K562 (cell line): ENCODE measurements around the gene RIT2. TPM values are rescaled to one million over a fixed set of nuclear protein-coding genes. Genes with fewer than 3 reads are reported as not detected.

Source experiments
- ATAC-seq: fragments of 200-7000 bp; cut with Tn5 transposase; 3 replicates; pipeline ENCODE4 v1.9.1; 2020; ENCODE audit warnings: moderate library complexity
- BruUV-seq: library from RNA; stranded (reverse); fragments of 400-500 nt; replicated peaks from 2 replicates; lab custom pipeline; 2021; lab: Mats Ljungman, UMichigan
- CTCF ChIA-PET: fragments of 300-600 bp; formaldehyde crosslinking; extraction: SDS; loops from one replicate; lab custom pipeline; 2021; ENCODE audit warnings: low intra/inter-chr PET ratio; lab: Yijun Ruan, JAX
- POLR2A ChIA-PET: fragments of 300-600, 350-650 bp; sonication (Branson Sonifier 250); formaldehyde crosslinking; extraction: SDS; loops from one replicate; lab custom pipeline; 2021; ENCODE audit warnings: antibody characterized with exemption, inconsistent platforms; lab: Yijun Ruan, JAX
- DNase-seq, 4 experiments: peaks; one replicate each; pipeline versions ENCODE4 v3.0.0 to v3.0.0-alpha.2; 2011 to 2018; ENCODE audit warnings: low spot score in 3 of 4, mixed read lengths in 3 of 4; ENCODE audit errors: extremely low read depth in 1 of 4
- FAIRE-seq: peaks from 2 replicates; lab custom pipeline; 2011; peaks lifted over from hg19 to GRCh38; lab: Jason Lieb, UNC
- H2AFZ ChIP-seq: 2 replicates; pipeline ENCODE4 v1.6.0; 2011; ENCODE audit warnings: low read depth, low read length, control low read depth, inconsistent platforms
- H3K27ac ChIP-seq: fragments of 200-600 bp; 3 replicates; pipeline ENCODE4 v1.8.0; 2011; ENCODE audit warnings: low read depth, mild to moderate bottlenecking, control low read depth, inconsistent platforms, low read length, moderate library complexity, mixed read lengths; ENCODE audit errors: extremely low read depth
- H3K27me3 ChIP-seq, 2 experiments: fragments of 300-600 bp in 1 of 2; 2 replicates in 1 of 2; 3 replicates in 1 of 2; pipeline versions ENCODE4 v1.6.0 to v1.8.0; 2011; ENCODE audit warnings: inconsistent platforms in 2 of 2, low read length in 2 of 2, mild to moderate bottlenecking in 1 of 2, mixed read lengths in 1 of 2, moderate library complexity in 1 of 2; ENCODE audit not compliant: control insufficient read depth in 2 of 2, insufficient read depth in 2 of 2
- H3K36me3 ChIP-seq: fragments of 300-600 bp; 3 replicates; pipeline ENCODE4 v1.8.0; 2011; ENCODE audit warnings: mild to moderate bottlenecking, low read length, inconsistent platforms; ENCODE audit not compliant: control insufficient read depth, insufficient read depth
- H3K4me1 ChIP-seq, 2 experiments: fragments of 200-600 bp in 1 of 2; replicated peaks in 1 of 2; 2 replicates in 1 of 2; 3 replicates in 1 of 2; pipeline versions ENCODE4 v1.5.1 to v1.8.0; 2011; ENCODE audit warnings: inconsistent platforms in 2 of 2, low read length in 2 of 2, mild to moderate bottlenecking in 1 of 2, mixed read lengths in 1 of 2, moderate library complexity in 1 of 2; ENCODE audit not compliant: control insufficient read depth in 2 of 2, insufficient read depth in 2 of 2
- H3K4me2 ChIP-seq: 2 replicates; pipeline ENCODE4 v1.6.1; 2011; ENCODE audit warnings: low read length, control low read depth, inconsistent platforms, mixed read lengths; ENCODE audit not compliant: insufficient read depth
- H3K4me3 ChIP-seq: fragments of 200-600 bp; sonication (generic), shearing (Covaris generic); 2 replicates; pipeline ENCODE4 v1.5.1; 2016; ENCODE audit warnings: control low read depth, inconsistent platforms
- H3K79me2 ChIP-seq: fragments of 200-600 bp; 3 replicates; pipeline ENCODE4 v1.8.0; 2011; ENCODE audit warnings: low read length, inconsistent platforms; ENCODE audit not compliant: control insufficient read depth, insufficient read depth
- H3K9ac ChIP-seq, 2 experiments: 2 replicates each; pipeline versions ENCODE4 v1.6.0 to v1.6.1; 2011; ENCODE audit warnings: low read depth in 2 of 2, low read length in 2 of 2, control low read depth in 1 of 2, inconsistent platforms in 1 of 2, mild to moderate bottlenecking in 1 of 2, mixed read lengths in 1 of 2; ENCODE audit not compliant: insufficient read depth in 1 of 2
- H3K9me1 ChIP-seq: one replicate; pipeline ENCODE4 v1.6.0; 2011; ENCODE audit warnings: inconsistent platforms, mild to moderate bottlenecking, low read length, moderate library complexity; ENCODE audit not compliant: control insufficient read depth, insufficient read depth
- H3K9me3 ChIP-seq: replicated peaks from 2 replicates; pipeline ENCODE4 v1.5.1; 2011; ENCODE audit warnings: low read depth, low read length, inconsistent platforms; ENCODE audit not compliant: control insufficient read depth, insufficient read depth
- H4K20me1 ChIP-seq: replicated peaks from 2 replicates; pipeline ENCODE4 v1.6.1; 2011; ENCODE audit warnings: low read length, inconsistent platforms, mixed read lengths; ENCODE audit not compliant: control insufficient read depth, insufficient read depth
- BCLAF1 ChIP-seq, 2 experiments: fragments of 450-650 bp in 1 of 2; IDR thresholded peaks; 2 replicates each; pipeline ENCODE4 v1.6.1; 2011 to 2017; ENCODE audit warnings: low read depth in 2 of 2, antibody characterized with exemption in 1 of 2, borderline replicate concordance in 1 of 2, low read length in 1 of 2, mild to moderate bottlenecking in 1 of 2, mixed read lengths in 1 of 2; ENCODE audit not compliant: control insufficient read depth in 1 of 2
- BRD9 ChIP-seq: fragments of 450-650 bp; IDR thresholded peaks from 2 replicates; pipeline ENCODE4 v1.6.1; 2018; ENCODE audit warnings: low read depth; ENCODE audit not compliant: partially characterized antibody
- DIDO1 ChIP-seq: fragments of 450-650 bp; IDR thresholded peaks from 2 replicates; pipeline ENCODE4 v1.6.1; 2016; ENCODE audit warnings: low read depth, missing biosample characterization, missing genetic modification characterization
- GTF2B ChIP-seq: IDR thresholded peaks from 2 replicates; pipeline ENCODE4 v1.6.1; 2011; ENCODE audit not compliant: insufficient read length; ENCODE audit errors: extremely low read depth
- OTX1 ChIP-seq: fragments of 450-650 bp; formaldehyde crosslinking; IDR thresholded peaks from 2 replicates; pipeline ENCODE4 v1.4.0; 2022; ENCODE audit warnings: mild to moderate bottlenecking
- RBBP5 ChIP-seq: fragments of 200-600 bp; sonication (generic); IDR thresholded peaks from 2 replicates; pipeline ENCODE4 v1.6.1; 2012; ENCODE audit warnings: borderline replicate concordance, mild to moderate bottlenecking, low read length, control low read depth, inconsistent platforms; ENCODE audit not compliant: insufficient read depth, poor library complexity, severe bottlenecking
- SRSF1 ChIP-seq: fragments of 200-400 bp; formaldehyde crosslinking; IDR thresholded peaks from 2 replicates; pipeline ENCODE4 v1.6.1; 2017; ENCODE audit warnings: mild to moderate bottlenecking, low read depth, low read length, moderate library complexity
- ZNF316 ChIP-seq: fragments of 450-650 bp; IDR thresholded peaks from 2 replicates; pipeline ENCODE4 v1.6.1; 2016
- ZNF584 ChIP-seq: fragments of 200-800 bp; sonication (Bioruptor generic); IDR thresholded peaks from 2 replicates; pipeline ENCODE4 v1.6.1; 2016; ENCODE audit warnings: low read depth, mild to moderate bottlenecking, missing genetic modification characterization, missing compliant biosample characterization
- WGBS: fragments of 100-300 bp; shearing (Covaris generic); methylation state at CpG from one replicate; pipeline ENCODE4 v1.1.6; 2016; ENCODE audit warnings: low coverage, mixed read lengths; ENCODE audit not compliant: insufficient coverage; ENCODE audit errors: missing lambda C conversion rate; 5-methylcytosine and 5-hydroxymethylcytosine counted together
- in situ Hi-C: fragments of 300-500 bp; cut with MboI; formaldehyde crosslinking; loops from 4 replicates; pipeline ENCODE4 v1.15.0; 2018; ENCODE audit warnings: inconsistent platforms, mixed read lengths
- intact Hi-C: fragments of 100-400 bp; cut with micrococcal nuclease; formaldehyde crosslinking; loops from 2 replicates; pipeline ENCODE4 v1.14.2; 2022
- polyA plus RNA-seq, 8 experiments: library from polyadenylated mRNA; depleted of rRNA in 4 of 8; stranded (reverse) in 5 of 8; unstranded in 3 of 8; fragments of >200 nt; fragmentation: Nextera tagmentation in 2 of 8; fragmentation: Illumina TruSeq in 1 of 8; extraction: Ambion mirVana in 2 of 8; extraction: Trizol in 1 of 8; gene quantifications; 2 replicates each; pipeline versions ENCODE4 v1.2.1 to v1.2.3, GENCODE V29; 2011 to 2014; ENCODE audit warnings: inconsistent platforms in 1 of 8, missing spikeins in 1 of 8
- total RNA-seq, 7 experiments: library from RNA; depleted of rRNA in 6 of 7; stranded (reverse); fragments of >200 nt in 6 of 7; fragmentation: Illumina TruSeq in 2 of 7; extraction: Trizol in 2 of 7; gene quantifications; 2 replicates each; pipeline versions ENCODE4 v1.2.1 to v1.2.3, GENCODE V29; 2011 to 2021; ENCODE audit warnings: low replicate concordance in 1 of 7
- TF ChIP-seq, protein P1 (sequence below): sonication (generic); formaldehyde crosslinking; IDR thresholded peaks from 2 replicates; pipeline ENCODE4 v1.8.1; 2023; ENCODE audit warnings: mild to moderate bottlenecking, missing genetic modification reagents
- TF ChIP-seq, protein P2 (sequence below): sonication (generic); formaldehyde crosslinking; IDR thresholded peaks from 2 replicates; pipeline ENCODE4 v1.8.1; 2023; ENCODE audit warnings: missing genetic modification reagents, mild to moderate bottlenecking, borderline replicate concordance

The RIT2 gene
- total and polyA plus RNA-seq, 9 of the 15 experiments (the other 6 are each of a cell fraction or from before 2014, with no cell fraction given), result not detected

GRCh38 chr18:43068781-43069180 is 46.7 kb downstream of the RIT2 start:
- in situ Hi-C loops (no loop called here), intact Hi-C loops (no loop called here)
- no peak overlapping the region for H3K27ac ChIP-seq
- H3K4me2 ChIP-seq, result no peak overlapping the region
- POLR2A ChIA-PET, result no interaction called here
- no peaks in the 10 kb centered on the region for H3K79me2 ChIP-seq
- H3K4me1 ChIP-seq, result no peaks in the 10 kb centered on the region
- WGBS, result 4% methylated on average over 4 of the region's 4 CpGs
- H3K9me1 ChIP-seq, result no peaks in the 10 kb centered on the region
- H3K27me3 ChIP-seq, result no peaks in the 10 kb centered on the region
- no peaks in the 10 kb centered on the region for H4K20me1 ChIP-seq
- DNase-seq (no peak), ATAC-seq (no peak), FAIRE-seq (no peak)
- CTCF ChIA-PET, result no interaction called here
- no peaks in the 10 kb centered on the region for H3K9me3 ChIP-seq
- TF ChIP-seq SRSF1 (no peak), RBBP5 (no peak), OTX1 (CRISPR knock-in tag) (no peak), ZNF316 (no peak), BCLAF1 (IDR thresholded peaks at IDR 0.05; ENCODE audit: borderline replicate concordance in 1 of 2, control insufficient read depth in 1 of 2, low read depth in 2 of 2, low read length in 1 of 2) (no peak), DIDO1 (tag) (no peak), BRD9 (no peak), ZNF584 (no peak), GTF2B (no peak)
- TF ChIP-seq, protein P1, sequence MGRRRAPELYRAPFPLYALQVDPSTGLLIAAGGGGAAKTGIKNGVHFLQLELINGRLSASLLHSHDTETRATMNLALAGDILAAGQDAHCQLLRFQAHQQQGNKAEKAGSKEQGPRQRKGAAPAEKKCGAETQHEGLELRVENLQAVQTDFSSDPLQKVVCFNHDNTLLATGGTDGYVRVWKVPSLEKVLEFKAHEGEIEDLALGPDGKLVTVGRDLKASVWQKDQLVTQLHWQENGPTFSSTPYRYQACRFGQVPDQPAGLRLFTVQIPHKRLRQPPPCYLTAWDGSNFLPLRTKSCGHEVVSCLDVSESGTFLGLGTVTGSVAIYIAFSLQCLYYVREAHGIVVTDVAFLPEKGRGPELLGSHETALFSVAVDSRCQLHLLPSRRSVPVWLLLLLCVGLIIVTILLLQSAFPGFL, result no peak
- TF ChIP-seq, protein P2, sequence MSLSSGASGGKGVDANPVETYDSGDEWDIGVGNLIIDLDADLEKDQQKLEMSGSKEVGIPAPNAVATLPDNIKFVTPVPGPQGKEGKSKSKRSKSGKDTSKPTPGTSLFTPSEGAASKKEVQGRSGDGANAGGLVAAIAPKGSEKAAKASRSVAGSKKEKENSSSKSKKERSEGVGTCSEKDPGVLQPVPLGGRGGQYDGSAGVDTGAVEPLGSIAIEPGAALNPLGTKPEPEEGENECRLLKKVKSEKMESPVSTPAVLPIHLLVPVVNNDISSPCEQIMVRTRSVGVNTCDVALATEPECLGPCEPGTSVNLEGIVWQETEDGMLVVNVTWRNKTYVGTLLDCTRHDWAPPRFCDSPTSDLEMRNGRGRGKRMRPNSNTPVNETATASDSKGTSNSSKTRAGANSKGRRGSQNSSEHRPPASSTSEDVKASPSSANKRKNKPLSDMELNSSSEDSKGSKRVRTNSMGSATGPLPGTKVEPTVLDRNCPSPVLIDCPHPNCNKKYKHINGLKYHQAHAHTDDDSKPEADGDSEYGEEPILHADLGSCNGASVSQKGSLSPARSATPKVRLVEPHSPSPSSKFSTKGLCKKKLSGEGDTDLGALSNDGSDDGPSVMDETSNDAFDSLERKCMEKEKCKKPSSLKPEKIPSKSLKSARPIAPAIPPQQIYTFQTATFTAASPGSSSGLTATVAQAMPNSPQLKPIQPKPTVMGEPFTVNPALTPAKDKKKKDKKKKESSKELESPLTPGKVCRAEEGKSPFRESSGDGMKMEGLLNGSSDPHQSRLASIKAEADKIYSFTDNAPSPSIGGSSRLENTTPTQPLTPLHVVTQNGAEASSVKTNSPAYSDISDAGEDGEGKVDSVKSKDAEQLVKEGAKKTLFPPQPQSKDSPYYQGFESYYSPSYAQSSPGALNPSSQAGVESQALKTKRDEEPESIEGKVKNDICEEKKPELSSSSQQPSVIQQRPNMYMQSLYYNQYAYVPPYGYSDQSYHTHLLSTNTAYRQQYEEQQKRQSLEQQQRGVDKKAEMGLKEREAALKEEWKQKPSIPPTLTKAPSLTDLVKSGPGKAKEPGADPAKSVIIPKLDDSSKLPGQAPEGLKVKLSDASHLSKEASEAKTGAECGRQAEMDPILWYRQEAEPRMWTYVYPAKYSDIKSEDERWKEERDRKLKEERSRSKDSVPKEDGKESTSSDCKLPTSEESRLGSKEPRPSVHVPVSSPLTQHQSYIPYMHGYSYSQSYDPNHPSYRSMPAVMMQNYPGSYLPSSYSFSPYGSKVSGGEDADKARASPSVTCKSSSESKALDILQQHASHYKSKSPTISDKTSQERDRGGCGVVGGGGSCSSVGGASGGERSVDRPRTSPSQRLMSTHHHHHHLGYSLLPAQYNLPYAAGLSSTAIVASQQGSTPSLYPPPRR (CRISPR knock-in tag), result no peak
- no peak overlapping the region for H3K9ac ChIP-seq
- H2AFZ ChIP-seq, result no peak overlapping the region
- H3K36me3 ChIP-seq, result no peaks in the 10 kb centered on the region
- no TSS peak for BruUV-seq
- no peak overlapping the region for H3K4me3 ChIP-seq
